HG02884 (cell line): Measurements from ENCODE around the gene GNS.

Experiments used
- ATAC-seq: cut with Tn5 transposase; IDR thresholded peaks from one replicate; pipeline ENCODE4 v1.9.1; 2021; ENCODE audit warnings: mild to moderate bottlenecking, moderate library complexity; ENCODE audit not compliant: unreplicated experiment

GNS gene

GRCh38 chr12:64737539-64737938 lies 21.7 kb downstream of the GNS start:
- ATAC-seq, result no peak

GRCh38 chr12:64736771-64737170 lies 22.4 kb downstream of the GNS start:
- no peak for ATAC-seq

- ATAC-seq, result no peak
Observed at GRCh38 chr12:64735442-64735841, 23.8 kb downstream of the GNS start.

- ATAC-seq, result no peak
Observed at GRCh38 chr12:64733857-64734256, 25.3 kb downstream of the GNS start.

GRCh38 chr12:64731683-64732082 lies 27.5 kb downstream of the GNS start:
- no peak for ATAC-seq

- no peak for ATAC-seq
Observed at GRCh38 chr12:64730588-64730969, 28.6 kb downstream of the GNS start.

- no peak for ATAC-seq
Observed at GRCh38 chr12:64729909-64730587, 29.2 kb downstream of the GNS start.

- ATAC-seq, result no peak
Observed at GRCh38 chr12:64724201-64724745, 34.9 kb downstream of the GNS start.

- ATAC-seq, result no peak
Observed at GRCh38 chr12:64723630-64724029, 35.6 kb downstream of the GNS start.

GRCh38 chr12:64722835-64723234 lies 36.4 kb downstream of the GNS start:
- no peak for ATAC-seq

GRCh38 chr12:64720884-64721283 lies 38.3 kb downstream of the GNS start:
- no peak for ATAC-seq

- no peak for ATAC-seq
Observed at GRCh38 chr12:64718649-64719048, 40.6 kb downstream of the GNS start.

GRCh38 chr12:64716839-64717455 lies 42.3 kb downstream of the GNS start:
- no peak for ATAC-seq

- no peak for ATAC-seq
Observed at GRCh38 chr12:64716371-64716770, 42.8 kb downstream of the GNS start.

GRCh38 chr12:64714551-64714968 lies 44.6 kb downstream of the GNS start:
- ATAC-seq, result peak; percentile 52

GRCh38 chr12:64713376-64713775 lies 45.8 kb downstream of the GNS start:
- ATAC-seq, result no peak

- ATAC-seq, result no peak
Observed at GRCh38 chr12:64709429-64709828, 49.8 kb downstream of the GNS start.

- no peak for ATAC-seq
Observed at GRCh38 chr12:64707926-64708325, 51.3 kb downstream of the GNS start.

GRCh38 chr12:64707362-64707761 lies 51.8 kb downstream of the GNS start:
- ATAC-seq, result no peak

GRCh38 chr12:64706857-64707256 lies 52.3 kb downstream of the GNS start:
- no peak for ATAC-seq

GRCh38 chr12:64706306-64706705 lies 52.9 kb downstream of the GNS start:
- ATAC-seq, result no peak

- no peak for ATAC-seq
Observed at GRCh38 chr12:64701283-64701682, 57.9 kb downstream of the GNS start.

- no peak for ATAC-seq
Observed at GRCh38 chr12:64700532-64700931, 58.7 kb downstream of the GNS start.
